ENCODE data around the gene EMX1.

- TF ChIP-seq POLR2AphosphoS5 (IDR thresholded peaks at IDR 0.05; ENCODE audit: low read depth): no peak
- no peak for TF ChIP-seq GABPA (IDR thresholded peaks at IDR 0.05; ENCODE audit: low read depth)
- TF ChIP-seq CTCF (IDR thresholded peaks at IDR 0.05; ENCODE audit: insufficient read depth, low read length): no peak
Measured at GRCh38 chr2:72927619-72928550, 10.6 kb downstream of the EMX1 start.
